ENCODE data around the gene TRAF6.

GRCh38 chr11:36480833-36481232, 29.2 kb downstream of the TRAF6 start:
- TF ChIP-seq CTCF (IDR thresholded peaks at IDR 0.05) (no peak), POLR2A (IDR thresholded peaks at IDR 0.05) (no peak)

All from body of pancreas (tissue), 4 donors.